DMS153 (cell line): ENCODE measurements around the gene NFKBIZ.
"Not testable (repeated sequence)": the region's sequence is repeated elsewhere in the genome, so short reads cannot be mapped to it uniquely, and the experiment has no call there.

Source experiments
- DNase-seq: peaks from one replicate; lab custom pipeline; 2025; lab: John Stamatoyannopoulos, UW

NFKBIZ gene

GRCh38 chr3:101851072-101851770 is 1.9 kb downstream of the NFKBIZ start:
- no peak for DNase-seq

DNA sequence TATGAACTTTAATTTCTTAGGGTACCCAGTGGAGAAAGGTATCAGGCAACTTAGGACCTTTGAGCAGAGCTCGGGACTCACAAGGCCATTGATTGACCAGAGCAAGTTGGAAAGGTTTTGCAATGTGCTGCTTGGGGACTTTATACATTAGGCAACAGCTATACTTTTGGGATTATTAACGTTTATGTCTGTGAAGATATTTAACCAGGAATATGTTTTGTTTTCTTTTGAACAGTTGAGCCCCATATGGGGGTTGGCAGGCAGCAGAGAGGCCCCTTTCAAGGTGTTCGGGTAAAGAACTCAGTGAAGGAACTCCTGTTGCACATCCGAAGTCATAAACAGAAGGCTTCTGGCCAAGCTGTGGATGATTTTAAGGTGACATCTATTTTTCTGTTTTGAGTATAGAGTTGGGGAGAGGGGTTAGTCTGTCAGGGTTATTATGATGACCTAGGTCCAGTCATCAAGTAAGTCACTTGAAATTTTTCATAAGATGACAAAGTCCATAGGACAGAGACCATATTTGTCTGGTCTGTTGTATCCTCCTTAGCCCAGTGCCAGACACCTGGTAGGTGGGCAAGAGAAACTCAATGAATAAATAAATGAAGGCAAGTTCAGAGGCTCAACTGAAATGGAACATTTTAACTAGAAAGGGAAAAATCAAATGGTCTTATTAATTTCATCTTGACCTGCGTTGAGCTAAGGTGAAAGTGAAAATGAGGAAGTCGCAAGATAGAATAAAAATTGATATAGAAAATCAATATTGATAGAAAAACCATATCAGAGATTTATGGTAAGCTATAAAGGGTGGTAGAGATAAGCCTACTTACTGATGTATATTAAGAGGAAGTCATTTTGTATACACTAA is 2.8 kb downstream of the NFKBIZ start:
- no peak for DNase-seq

GRCh38 chr3:101852983-101853840 is 3.9 kb downstream of the NFKBIZ start:
- DNase-seq, result no peak

GRCh38 chr3:101853982-101854381 is 4.7 kb downstream of the NFKBIZ start:
- DNase-seq, result no peak

- DNase-seq, result no peak
Measured at GRCh38 chr3:101854608-101855304, 5.4 kb downstream of the NFKBIZ start.

GRCh38 chr3:101857301-101857741 is 8.0 kb downstream of the NFKBIZ start:
- no peak for DNase-seq

DNA sequence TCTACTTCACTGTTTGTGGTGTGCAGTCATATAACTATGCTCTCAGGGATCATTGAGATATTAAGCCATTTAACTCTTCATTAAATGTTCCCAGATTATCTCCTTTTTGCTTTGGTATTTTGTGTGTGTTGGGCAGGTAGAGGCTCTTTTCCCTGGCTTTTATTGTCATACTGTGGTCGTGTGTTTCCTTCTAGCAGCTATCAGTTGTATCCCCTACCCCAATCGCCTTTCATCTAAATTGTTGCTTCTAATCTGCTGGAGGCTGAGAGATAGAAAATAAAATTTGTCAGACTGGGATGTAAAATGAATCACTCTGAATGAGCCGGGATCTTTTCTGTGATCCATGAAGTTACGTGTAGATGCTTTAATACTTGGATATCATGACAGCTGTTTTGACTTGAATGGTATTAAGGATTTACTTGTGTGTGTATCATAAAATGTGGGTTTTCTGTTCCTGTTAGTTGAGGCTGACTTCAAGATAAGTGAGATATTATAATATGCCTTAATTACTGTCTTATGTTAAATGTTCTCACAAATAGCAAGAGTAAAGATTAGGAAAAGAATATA is 9.2 kb downstream of the NFKBIZ start:
- no peak for DNase-seq

DNA sequence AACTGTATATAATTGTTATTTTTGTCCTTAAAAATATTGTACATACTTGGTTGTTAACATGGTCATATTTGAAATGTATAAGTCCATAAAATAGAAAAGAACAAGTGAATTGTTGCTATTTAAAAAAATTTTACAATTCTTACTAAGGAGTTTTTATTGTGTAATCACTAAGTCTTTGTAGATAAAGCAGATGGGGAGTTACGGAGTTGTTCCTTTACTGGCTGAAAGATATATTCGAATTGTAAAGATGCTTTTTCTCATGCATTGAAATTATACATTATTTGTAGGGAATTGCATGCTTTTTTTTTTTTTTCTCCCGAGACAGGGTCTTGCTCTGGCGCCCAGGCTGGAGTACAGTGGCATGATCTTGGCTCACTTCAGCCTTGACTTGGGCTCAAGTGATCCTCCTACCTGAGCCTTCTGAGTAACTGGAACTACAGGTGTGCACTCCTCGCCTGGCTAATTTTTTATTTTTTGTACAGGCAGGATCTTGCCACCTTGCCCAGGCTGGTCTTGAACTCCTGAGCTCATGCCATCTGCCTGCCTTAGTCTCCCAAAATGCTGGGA is 10.7 kb downstream of the NFKBIZ start:
- DNase-seq, result no peak

- no peak for DNase-seq
Measured at GRCh38 chr3:101861212-101861788, 12.0 kb downstream of the NFKBIZ start.

GRCh38 chr3:101861789-101862415 is 12.6 kb downstream of the NFKBIZ start:
- DNase-seq, result no peak

DNA sequence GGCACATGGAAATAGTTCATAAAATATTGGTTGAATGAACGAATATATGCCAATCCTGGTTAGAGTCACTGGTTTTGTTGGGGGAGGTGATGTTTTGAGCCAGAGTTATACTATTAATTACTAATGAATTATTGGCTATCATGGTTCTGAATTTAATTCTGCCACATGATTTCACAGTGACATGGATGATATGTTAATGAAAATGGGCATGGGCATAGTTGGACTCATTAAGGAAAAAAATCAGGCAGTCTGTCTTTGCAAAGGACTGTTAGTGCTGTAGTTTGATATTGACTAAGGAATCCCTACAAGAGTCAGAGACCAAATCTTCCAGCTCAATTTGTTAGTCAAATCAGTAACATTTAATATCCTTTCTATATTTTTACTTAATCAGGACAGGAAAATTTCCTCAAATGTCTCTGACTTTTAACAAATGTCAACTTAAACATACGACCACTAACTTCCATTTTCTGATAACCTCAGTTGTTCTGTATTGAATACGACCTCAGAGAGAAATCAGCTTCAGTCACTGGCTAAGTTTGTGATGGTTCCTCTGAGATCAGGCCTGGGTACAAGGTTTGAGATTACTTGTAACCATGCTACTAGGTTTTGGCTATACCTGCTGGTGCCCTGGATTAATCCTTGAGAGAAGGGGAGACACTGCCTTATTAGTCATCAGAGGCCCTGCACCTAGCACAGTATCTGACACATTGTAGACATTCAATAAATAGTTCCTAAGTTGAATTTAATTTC is 13.3 kb downstream of the NFKBIZ start:
- DNase-seq, result no peak

DNA sequence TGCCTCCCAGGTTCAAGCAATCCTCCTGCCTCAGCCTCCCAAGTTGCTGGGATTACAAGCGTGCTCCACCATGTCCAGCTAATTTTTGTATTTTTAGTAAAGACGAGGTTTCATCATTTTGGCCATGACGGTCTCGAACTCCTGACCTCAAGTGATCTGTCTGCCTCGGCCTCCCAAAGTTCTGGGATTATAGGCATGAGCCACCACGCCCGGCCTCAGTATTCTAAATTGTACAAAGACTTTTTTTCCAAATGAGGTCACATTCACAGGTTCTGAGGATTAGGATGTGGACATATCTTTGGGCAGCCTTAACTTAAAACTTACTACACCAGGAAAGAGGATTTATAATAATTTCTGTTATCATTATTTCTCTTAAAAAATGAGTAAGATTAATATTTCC is 15.6 kb downstream of the NFKBIZ start:
- not testable (repeated sequence) for DNase-seq

- DNase-seq, result no peak
Measured at GRCh38 chr3:101865751-101866509, 16.6 kb downstream of the NFKBIZ start.

- no peak for DNase-seq
Measured at GRCh38 chr3:101867511-101867910, 18.2 kb downstream of the NFKBIZ start.

GRCh38 chr3:101867996-101868395 is 18.7 kb downstream of the NFKBIZ start:
- DNase-seq, result no peak

DNA sequence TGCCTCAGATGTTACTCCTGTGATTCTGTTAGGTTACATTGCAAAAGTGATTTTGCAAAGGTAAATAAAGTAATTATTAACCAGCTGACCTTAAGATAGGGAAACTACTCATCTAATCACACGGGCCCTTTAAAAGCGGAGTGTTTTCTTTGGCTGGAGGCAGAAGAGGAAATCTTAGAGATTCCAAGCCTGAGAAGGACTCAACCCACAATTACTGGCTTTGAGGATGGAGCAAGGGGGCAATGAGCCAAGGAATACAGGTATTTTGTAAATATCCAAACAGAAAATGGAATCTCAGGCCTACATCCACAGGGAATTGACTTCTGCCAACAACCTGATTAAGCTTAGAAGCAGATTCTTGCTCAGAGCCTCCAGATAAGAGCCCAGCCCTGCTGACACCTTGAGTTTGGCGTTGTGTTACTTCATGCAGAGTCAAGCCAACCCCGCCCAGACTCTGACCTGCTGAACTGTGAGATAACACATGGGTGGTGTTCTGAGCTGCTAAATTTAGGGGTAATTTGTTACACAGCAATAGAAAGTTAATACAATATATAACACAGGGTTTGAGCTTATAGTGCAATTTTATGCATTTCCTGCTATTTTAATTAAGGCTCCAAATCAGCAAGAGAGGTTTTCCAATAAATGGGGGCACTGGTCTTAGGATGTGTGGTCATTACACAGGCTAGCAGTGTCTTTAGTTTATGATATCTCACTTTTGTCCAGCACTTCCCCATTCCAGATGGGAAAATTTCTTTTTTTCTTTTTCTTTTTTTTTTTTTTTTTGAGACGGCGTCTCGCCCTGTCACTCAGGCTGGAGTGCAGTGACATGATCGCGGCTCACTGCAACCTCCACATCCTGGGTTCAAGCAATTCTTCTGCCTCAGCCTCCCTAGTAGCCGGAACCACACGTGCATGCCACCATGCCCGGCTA is 19.5 kb downstream of the NFKBIZ start:
- no peak for DNase-seq

DNA sequence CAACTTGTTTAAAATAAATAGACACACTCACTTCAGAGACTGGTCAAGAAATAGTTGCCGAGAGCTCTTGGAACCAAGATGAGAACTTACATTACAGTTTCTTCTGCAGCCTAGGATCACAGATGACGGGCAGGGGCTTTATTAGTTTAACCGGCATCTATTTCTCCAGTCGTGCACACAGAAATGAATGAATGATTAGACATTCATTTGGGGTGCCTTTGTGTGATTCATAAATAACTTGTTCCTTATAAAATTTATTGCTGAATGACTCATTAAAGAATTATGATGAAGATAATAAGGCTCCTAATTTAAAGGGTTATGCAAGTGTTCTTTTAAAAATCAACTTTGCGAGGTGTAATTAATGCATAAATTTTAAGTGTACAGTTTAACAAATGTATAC is 20.8 kb downstream of the NFKBIZ start:
- no peak for DNase-seq

DNA sequence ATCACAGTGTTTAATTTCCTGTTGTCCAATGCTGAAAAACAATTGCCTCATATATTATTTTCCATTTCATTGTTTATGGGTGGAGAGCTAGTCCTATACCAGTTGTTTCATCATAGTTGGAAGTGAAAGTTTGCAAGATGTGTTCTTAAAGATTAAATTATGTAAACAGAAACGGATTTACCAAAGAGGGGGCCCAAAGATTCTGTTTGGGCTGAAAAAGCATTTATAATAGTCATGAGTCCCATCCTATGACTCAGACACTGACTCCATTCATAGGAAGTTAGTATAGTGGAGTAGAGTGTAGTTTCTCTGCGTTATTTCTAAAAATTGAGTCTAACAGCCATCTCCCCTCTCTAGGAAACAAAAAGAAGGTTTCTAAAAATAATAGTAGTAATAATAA is 24.3 kb downstream of the NFKBIZ start:
- no peak for DNase-seq
